Cardiac fibroblast (primary cell): ENCODE data around the gene PRICKLE2.
A peak's percentile ranks its signal among the peaks of the same experiment; 100 is the strongest.

Experiments used
- DNase-seq, 2 donors: peaks; one replicate each; pipeline versions ENCODE4 v3.0.0 to v3.0.0-alpha.2; 2010; ENCODE audit warnings: low read depth in 2 of 2
- H3K4me3 ChIP-seq, 2 donors: replicated peaks in 1 of 2; 1 replicate in 1 of 2; 2 replicates in 1 of 2; pipeline ENCODE4 v1.5.1; 2011; ENCODE audit warnings: low read depth in 2 of 2, low read length in 2 of 2, mild to moderate bottlenecking in 2 of 2, moderate library complexity in 1 of 2
- CTCF ChIP-seq: IDR thresholded peaks from one replicate; pipeline ENCODE4 v1.5.1; 2011; ENCODE audit warnings: low read depth, mild to moderate bottlenecking, low read length, inconsistent platforms

Gene PRICKLE2

GRCh38 chr3:64215103-64215502 lies 10.2 kb downstream of the PRICKLE2 start:
- no peak for TF ChIP-seq CTCF
- no peak for DNase-seq
- peak overlapping the region; percentile 6 to 38 for H3K4me3 ChIP-seq

- no peak for TF ChIP-seq CTCF
- peak overlapping the region; percentile 6 to 38 for H3K4me3 ChIP-seq
- DNase-seq: peak; percentile 62 to 82
These were observed 10.8 kb downstream of the PRICKLE2 start for GRCh38 chr3:64214381-64215018.

GRCh38 chr3:64213962-64214379 lies 11.3 kb downstream of the PRICKLE2 start:
- peak overlapping the region; percentile 6 to 38 for H3K4me3 ChIP-seq
- peak; percentile 78 to 98 for DNase-seq
- no peak for TF ChIP-seq CTCF

GRCh38 chr3:64213224-64213878 lies 11.9 kb downstream of the PRICKLE2 start:
- no peak for DNase-seq
- TF ChIP-seq CTCF: no peak
- peak overlapping the region; percentile 6 to 38 for H3K4me3 ChIP-seq

DNA sequence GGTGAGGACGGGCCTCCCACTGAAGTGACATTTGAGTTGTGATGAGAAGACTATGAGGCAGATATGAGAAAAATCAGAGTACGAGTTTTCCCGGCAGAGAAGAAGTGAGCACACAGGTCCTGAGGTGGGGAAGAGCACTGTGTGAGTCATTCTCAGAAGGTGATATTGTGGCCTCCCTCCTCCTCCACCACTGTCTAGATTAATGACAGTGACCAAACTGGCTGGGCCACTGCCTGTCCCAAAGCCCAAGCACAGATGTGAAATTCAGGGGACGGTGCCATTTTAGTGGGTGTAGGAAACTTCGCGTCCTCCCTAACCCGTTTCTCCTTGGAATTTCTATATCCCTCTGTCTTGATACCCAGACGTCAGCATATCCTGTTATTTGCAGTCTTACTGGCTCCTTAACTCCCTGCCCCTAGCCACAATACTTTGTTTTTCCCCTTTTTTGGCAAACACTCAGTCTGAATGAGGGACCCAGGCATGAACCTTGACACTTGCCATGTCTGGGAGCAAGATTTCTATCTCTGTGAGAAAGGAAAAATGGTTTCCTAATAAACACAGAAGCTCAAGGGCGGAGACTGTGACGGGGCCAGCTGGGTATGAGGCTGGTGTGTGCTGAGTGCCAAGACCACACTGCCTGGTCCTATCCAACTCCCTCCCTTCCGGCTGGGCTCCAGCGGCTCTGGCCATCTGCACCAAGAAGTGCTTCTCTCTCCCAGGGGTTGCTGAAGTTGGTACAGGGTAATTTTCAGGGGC lies 15.2 kb downstream of the PRICKLE2 start:
- H3K4me3 ChIP-seq: no peak overlapping the region
- TF ChIP-seq CTCF: no peak
- DNase-seq: peak; percentile 71 to 95

- TF ChIP-seq CTCF: no peak
These were observed 17.8 kb downstream of the PRICKLE2 start for GRCh38 chr3:64207289-64208080.

More at GRCh38 chr3:64207289-64208080, 17.8 kb downstream of the PRICKLE2 start:
- H3K4me3 ChIP-seq: no peak overlapping the region
- DNase-seq: peak; percentile 58 to 91
